ENCODE data around the gene WDR75.
A peak's percentile ranks its signal among the peaks of the same experiment; 100 is the strongest.

Gene WDR75

GRCh38 chr2:189408294-189408693, 33.0 kb upstream of the WDR75 start:
- DNase-seq (ENCODE audit: insufficient read length, low spot score) (no peak), FAIRE-seq (no peak)
- TF ChIP-seq, protein P1, sequence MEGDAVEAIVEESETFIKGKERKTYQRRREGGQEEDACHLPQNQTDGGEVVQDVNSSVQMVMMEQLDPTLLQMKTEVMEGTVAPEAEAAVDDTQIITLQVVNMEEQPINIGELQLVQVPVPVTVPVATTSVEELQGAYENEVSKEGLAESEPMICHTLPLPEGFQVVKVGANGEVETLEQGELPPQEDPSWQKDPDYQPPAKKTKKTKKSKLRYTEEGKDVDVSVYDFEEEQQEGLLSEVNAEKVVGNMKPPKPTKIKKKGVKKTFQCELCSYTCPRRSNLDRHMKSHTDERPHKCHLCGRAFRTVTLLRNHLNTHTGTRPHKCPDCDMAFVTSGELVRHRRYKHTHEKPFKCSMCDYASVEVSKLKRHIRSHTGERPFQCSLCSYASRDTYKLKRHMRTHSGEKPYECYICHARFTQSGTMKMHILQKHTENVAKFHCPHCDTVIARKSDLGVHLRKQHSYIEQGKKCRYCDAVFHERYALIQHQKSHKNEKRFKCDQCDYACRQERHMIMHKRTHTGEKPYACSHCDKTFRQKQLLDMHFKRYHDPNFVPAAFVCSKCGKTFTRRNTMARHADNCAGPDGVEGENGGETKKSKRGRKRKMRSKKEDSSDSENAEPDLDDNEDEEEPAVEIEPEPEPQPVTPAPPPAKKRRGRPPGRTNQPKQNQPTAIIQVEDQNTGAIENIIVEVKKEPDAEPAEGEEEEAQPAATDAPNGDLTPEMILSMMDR (IDR thresholded peaks at IDR 0.05; ENCODE audit: insufficient read depth, missing control alignments) = no peak

- FAIRE-seq = no peak
Measured at GRCh38 chr2:189409131-189409530, 32.1 kb upstream of the WDR75 start.

GRCh38 chr2:189409647-189410046, 31.6 kb upstream of the WDR75 start:
- DNase-seq (ENCODE audit: insufficient read length, low spot score) = no peak
- no peak for FAIRE-seq
- TF ChIP-seq, protein P1 (IDR thresholded peaks at IDR 0.05; ENCODE audit: insufficient read depth, missing control alignments) = no peak

More at GRCh38 chr2:189409131-189409530, 32.1 kb upstream of the WDR75 start:
- TF ChIP-seq, protein P1 (IDR thresholded peaks at IDR 0.05; ENCODE audit: insufficient read depth, missing control alignments) = no peak
- no peak for DNase-seq (ENCODE audit: insufficient read length, low spot score)

DNA sequence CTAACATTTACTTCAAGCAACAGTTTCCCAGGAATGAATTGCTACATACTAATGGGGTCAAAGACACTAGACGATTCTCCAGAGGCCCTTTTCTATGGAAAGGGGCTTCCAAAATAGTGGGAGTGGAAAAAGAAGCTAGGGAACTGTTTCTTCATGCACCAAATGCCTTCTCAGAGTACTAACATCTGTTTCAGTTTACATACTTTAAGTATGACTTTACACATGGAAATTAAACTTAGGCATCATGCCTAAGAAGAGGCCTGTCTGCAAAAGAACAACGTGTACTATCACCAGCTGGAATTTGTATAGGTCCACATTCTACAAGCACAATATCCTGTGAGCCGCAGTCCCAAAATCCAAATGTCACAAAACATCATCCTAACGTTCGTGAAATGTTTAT, 29.4 kb upstream of the WDR75 start:
- FAIRE-seq = no peak
- TF ChIP-seq, protein P1 (IDR thresholded peaks at IDR 0.05; ENCODE audit: insufficient read depth, missing control alignments) = no peak
- no peak for DNase-seq (ENCODE audit: insufficient read length, low spot score)

- no peak for DNase-seq (ENCODE audit: insufficient read length, low spot score)
- TF ChIP-seq, protein P1 (IDR thresholded peaks at IDR 0.05; ENCODE audit: insufficient read depth, missing control alignments) = peak; percentile 88
- FAIRE-seq = peak; percentile 16
Measured at GRCh38 chr2:189412330-189412953, 28.8 kb upstream of the WDR75 start.

GRCh38 chr2:189413249-189413648, 28.0 kb upstream of the WDR75 start:
- DNase-seq (ENCODE audit: insufficient read length, low spot score) = no peak
- FAIRE-seq = no peak
- TF ChIP-seq, protein P1 (IDR thresholded peaks at IDR 0.05; ENCODE audit: insufficient read depth, missing control alignments) = no peak

DNA sequence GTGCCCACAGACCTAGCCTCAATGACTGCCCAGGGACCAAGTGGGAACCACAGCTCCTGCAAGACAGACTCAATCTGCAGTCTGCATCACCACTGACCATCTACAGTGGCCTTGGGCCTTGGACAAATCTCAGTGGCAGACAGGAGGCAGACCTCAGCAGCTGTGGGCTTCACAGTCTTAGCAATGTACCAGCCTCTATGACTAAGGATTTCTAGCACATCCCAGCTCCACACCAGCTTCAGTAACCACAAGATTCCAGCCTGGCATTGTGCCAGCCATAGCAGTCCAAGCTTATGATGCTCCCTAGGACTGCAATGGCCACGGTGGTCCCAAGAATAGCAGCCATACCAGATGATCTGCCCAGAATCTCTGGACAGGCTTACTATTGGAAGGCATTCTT, 19.6 kb upstream of the WDR75 start:
- TF ChIP-seq, protein P1 (IDR thresholded peaks at IDR 0.05; ENCODE audit: insufficient read depth, missing control alignments) = no peak
- no peak for FAIRE-seq
- DNase-seq (ENCODE audit: insufficient read length, low spot score) = no peak
